NCI-H1048 (cell line): Measurements from ENCODE around the gene ACCS.
A peak's percentile ranks its signal among the peaks of the same experiment; 100 is the strongest.

Experiments
- DNase-seq: peaks from one replicate; lab custom pipeline; 2025; lab: John Stamatoyannopoulos, UW

Gene ACCS

DNA sequence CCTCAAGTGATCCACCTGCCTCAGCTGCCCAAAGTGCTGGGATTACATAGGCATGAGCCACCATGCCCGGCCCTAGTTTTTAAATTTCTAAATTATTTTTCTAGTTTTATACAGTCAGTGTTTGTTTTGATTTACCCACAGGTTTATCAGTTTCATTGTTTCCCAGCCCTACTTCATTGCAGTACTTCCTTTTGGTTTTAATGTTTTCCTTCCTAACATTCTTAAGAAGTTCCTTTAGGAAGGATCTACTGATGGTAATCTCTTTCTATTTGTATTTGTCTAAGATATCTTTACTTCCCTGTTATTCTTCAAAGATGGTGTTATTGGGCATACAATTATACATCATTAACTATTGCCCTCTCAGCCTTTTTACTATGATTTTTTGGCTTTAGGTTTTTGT, 24.5 kb downstream of the ACCS start:
- no peak for DNase-seq

GRCh38 chr11:44094260-44094868, 28.3 kb downstream of the ACCS start:
- DNase-seq: peak; percentile 63

DNA sequence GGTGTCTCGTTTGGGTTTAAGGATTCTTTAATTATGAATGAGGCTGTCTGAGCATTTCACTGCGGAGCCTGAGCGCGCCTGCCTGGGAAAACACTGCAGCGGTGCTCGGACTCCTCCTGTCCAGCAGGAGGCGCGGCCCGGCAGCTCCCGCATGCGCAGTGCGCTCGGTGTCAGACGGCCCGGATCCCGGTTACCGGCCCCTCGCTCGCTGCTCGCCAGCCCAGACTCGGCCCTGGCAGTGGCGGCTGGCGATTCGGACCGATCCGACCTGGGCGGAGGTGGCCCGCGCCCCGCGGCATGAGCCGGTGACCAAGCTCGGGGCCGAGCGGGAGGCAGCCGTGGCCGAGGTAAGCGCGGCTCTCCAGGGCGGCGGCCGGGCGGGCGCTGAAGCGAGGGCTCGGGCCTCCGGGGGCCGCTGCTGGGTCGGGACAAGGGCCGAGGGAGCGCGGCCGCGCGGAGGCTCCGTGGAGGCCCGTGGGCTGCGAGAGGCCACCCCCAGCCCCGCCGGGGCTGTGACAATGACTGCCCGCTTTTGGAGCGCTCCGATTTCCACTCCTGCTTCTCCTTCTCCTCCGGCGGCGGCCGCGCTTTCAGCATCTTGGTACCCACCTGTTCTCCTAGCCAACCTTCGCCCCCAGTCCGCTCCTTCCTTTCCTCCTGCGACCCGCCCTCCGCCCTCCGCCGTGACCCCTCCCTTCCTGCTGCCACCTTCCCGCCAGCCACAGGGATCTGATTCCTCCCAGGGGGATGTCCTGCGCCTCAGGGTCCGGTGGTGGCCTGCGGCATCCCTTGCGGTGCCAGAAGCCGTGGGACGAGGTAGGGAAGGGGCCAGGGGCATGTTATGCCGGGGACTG, 29.7 kb downstream of the ACCS start, which contains the start of gene EXT2:
Gene EXT2, plus strand, starts transcription at position 173 of the 854 bp plus-strand sequence. CDS start 12,035 bp downstream, outside the sequence.
- peak; percentile 52 for DNase-seq

- no peak for DNase-seq
Observed at GRCh38 chr11:44096360-44097185, 30.5 kb downstream of the ACCS start.

DNA sequence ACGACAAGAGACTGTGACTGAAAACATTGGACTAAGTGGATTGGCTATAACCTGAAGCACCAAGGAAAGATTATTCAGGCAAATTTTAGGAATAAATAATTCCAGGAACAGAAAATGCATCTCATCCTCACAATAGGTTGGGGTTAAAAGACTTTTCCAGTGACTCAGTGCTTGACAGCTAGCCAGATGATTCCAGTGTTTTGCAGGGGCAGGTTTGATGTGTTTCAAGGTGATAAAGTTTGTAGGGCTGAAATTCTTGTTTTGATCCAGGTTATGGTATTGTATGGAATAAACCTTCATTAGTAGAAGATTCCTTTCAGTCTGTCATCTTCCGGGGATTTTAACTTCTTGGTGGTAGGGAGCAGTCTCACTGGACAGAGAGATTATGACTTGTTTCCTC, 31.8 kb downstream of the ACCS start:
- DNase-seq: no peak

DNA sequence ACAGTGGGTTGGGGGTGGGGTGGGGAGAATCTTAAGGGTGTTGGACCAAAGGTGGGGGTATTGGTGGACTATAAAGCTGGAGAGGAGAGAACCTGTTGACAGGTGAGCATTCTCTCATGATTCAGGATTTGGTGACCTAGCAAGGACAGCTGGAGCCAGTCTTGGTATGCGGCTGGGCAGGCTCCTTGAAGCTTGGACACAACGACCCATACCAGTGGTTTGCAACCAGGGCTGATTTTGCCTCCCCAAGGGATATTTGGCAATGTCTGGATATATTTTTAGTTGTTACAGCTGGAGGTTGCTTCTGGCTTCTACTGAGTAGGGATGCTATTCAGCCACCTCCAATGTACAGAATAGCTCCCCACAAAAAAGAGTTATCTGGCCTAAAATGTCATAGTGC, 35.0 kb downstream of the ACCS start:
- no peak for DNase-seq

GRCh38 chr11:44104481-44105294, 38.6 kb downstream of the ACCS start:
- DNase-seq: no peak

- DNase-seq: no peak
Observed at GRCh38 chr11:44108260-44108659, 42.2 kb downstream of the ACCS start.

DNA sequence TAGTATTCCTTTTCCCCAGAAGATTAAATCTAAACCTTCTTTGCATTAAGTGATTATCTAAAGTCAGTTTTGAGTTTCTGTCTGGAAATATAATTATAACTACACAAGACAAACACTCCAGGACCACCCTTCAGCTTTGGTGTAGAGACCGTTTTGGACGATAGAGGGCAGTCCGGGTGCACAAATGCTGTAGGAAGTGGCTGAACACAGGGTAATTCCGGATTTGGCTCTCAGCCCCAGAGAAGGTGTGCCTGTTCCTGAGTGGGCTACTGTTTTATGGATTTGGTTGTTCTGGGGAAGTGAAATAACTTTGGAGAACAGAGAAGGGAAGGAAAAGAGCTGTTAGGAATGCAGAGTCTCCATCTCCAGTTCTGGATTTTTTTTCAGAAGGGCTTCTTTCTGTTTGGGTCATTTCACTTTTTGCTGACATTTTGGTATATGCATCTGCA, 44.2 kb downstream of the ACCS start:
- DNase-seq: peak; percentile 26

DNA sequence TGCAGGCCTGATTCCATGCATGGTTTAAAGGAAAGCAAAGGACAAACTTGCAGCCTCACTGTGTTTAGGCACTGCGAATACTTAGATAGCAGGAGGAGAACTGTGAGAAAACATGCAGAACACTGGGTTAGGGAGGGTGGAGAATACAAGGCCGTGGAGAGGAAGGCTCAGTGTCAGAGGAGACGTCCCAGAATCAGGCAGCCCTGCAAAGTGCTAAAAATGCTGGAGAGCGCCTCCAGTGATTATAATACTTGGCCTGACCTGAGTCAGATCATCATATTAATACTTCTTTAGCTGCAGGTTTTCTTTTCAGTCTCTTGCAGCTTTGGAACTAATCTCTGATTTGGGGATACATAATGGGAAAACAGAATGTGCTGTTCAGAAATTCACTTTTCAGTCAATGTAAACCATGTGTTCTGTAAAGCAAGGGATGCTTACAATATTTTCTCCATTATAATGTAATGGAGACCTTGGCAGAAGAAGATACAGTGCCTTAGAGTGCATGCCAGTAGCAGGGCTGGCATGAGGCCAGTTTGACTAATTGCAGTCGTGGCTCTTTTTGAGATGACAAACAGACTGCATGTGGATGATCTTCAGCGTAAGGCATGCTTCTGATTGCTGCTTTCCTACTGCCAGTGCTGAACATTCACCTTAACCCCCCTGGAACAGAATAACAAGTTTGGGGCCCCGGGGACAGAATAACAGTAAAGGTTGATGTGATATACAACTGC, 46.2 kb downstream of the ACCS start:
- DNase-seq: no peak

DNA sequence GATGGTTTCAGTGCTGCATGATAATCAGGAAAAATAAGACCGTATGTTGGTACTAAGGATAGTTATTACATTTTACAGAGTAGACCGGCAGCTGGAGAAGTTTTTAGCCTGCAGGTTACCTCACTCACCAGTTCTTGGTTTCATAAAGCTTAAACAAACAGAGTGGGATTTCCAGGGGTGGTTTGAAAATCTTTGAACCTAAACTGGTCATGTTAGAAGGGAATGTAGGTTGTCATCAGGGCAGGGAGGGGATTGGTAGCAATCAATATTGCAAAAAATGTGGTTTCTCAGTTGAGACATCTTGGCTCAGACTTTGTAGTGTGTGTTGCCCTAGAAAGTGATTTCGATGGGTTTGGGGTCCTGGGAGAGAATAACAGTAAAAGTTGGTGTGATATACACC, 46.9 kb downstream of the ACCS start:
- DNase-seq: no peak

- DNase-seq: no peak
Observed at GRCh38 chr11:44113572-44113971, 47.5 kb downstream of the ACCS start.

DNA sequence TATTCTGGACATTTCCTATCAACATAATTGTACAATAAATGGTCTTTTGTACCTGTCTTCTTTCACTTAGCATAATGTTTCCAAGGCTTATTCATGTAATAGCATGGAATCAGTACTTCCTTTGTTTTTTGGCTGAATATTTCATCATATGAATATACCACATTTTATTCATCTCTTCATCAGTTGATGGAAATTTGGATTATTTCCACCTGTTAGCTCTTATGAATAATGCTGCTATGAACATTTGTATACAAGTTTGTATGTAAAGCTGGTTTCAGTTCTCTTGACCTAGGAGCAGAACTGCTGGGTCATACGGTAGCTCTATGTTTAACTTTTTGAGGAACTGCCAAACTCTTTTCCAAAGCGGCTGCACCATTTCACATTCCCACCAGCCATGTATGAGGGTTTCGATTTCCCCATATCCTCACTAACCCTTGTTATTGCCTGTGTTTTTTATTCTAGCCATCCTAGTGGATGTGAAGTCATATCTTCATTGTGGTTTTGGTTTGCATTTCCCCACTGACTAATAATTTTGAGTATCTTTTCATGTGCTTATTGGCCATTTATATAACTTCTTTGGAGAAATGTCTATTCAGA, 50.3 kb downstream of the ACCS start:
- peak; percentile 13 for DNase-seq

DNA sequence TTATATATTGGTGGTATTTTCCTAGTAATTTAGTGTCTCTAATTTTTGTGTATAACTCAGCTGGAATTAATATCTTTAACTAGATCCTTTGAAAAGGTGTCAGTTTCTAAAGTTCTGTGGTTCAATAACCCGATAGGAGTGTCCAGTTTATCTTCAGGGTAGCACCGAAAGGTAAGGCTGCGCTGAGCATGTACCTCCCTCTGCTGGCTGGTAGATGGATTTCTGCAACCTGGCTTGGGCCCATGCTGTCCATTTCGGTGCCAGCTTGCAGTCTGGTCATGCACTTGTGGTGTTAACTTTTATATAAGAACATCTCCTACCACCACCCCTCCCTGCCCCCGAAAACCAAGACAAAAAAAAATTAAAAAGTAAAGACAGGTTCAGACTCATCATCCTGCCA, 54.1 kb downstream of the ACCS start:
- DNase-seq: no peak

- DNase-seq: no peak
Observed at GRCh38 chr11:44125598-44125997, 59.5 kb downstream of the ACCS start.

GRCh38 chr11:44126304-44126703, 60.2 kb downstream of the ACCS start:
- DNase-seq: no peak

DNA sequence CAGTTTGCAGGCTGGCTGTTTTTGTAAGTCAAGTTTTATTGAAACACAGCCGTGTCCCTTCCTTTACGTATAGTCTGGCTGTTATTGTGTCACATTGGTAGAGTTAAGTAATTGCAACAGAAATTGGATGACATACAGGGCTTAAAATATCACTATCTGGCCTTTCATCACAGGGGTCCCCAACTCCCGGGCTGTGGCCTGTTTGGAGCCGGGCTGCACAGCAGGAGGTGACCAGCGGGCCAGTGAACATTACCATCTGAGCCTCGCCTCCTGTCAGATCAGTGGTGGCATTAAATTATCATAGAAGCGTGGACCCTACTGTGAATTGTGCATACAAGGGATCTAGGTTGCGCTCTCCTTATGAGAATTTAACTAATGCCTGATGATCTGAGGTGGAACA, 61.1 kb downstream of the ACCS start:
- no peak for DNase-seq

GRCh38 chr11:44128729-44129128, 62.7 kb downstream of the ACCS start:
- DNase-seq: no peak

DNA sequence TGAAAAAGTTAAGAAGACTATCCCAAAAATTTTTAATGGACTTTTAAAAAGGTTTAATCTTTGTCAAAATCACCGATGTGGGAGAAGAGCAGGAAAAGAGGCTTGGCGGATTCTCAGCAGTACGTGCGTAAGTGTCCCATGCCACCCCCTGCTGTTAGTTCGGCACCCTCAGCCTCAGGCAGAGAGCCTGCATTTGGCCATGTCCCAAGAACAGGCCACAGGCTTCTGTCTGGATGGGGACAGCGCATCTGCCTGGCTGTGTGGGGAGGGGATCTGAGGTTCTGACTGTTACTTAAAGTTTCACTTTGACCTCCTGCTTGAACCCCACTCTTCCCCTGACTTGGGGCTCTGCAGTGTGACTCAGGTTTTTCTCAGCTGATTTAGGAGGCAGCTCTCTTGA, 64.7 kb downstream of the ACCS start:
- DNase-seq: no peak

- DNase-seq: no peak
Observed at GRCh38 chr11:44133335-44133946, 67.4 kb downstream of the ACCS start.
